Astrocyte (in vitro differentiated cells and primary cell): Measurements from ENCODE around the gene INPP5A. TPM values are rescaled to one million over a fixed set of nuclear protein-coding genes. Genes with fewer than 3 reads are reported as not detected.
A peak's percentile ranks its signal among the peaks of the same experiment; 100 is the strongest.

Experiments used
- DNase-seq: peaks from one replicate; pipeline ENCODE4 v3.0.0-alpha.2; 2010; ENCODE audit warnings: low read depth
- FAIRE-seq: peaks from 2 replicates; lab custom pipeline; 2011; peaks lifted over from hg19 to GRCh38; lab: Jason Lieb, UNC
- H2AFZ ChIP-seq: 2 replicates; pipeline ENCODE4 v1.6.0; 2012; ENCODE audit warnings: low read depth, low read length, inconsistent platforms
- H3K27ac ChIP-seq: 2 replicates; pipeline ENCODE4 v1.5.1; 2011; ENCODE audit warnings: low read depth, low read length, inconsistent platforms
- H3K27me3 ChIP-seq: 2 replicates; pipeline ENCODE4 v1.6.0; 2011; ENCODE audit warnings: low read length, inconsistent platforms; ENCODE audit not compliant: insufficient read depth
- H3K36me3 ChIP-seq: 2 replicates; pipeline ENCODE4 v1.5.1; 2011; ENCODE audit warnings: low read length, inconsistent platforms; ENCODE audit not compliant: insufficient read depth
- H3K4me1 ChIP-seq: 2 replicates; pipeline ENCODE4 v1.5.1; 2011; ENCODE audit warnings: low read length, inconsistent platforms; ENCODE audit not compliant: insufficient read depth
- H3K4me2 ChIP-seq: 2 replicates; pipeline ENCODE4 v1.6.0; 2012; ENCODE audit warnings: low read length, inconsistent platforms
- H3K4me3 ChIP-seq: 2 replicates; pipeline ENCODE4 v1.5.1; 2011; ENCODE audit warnings: low read depth, mild to moderate bottlenecking, low read length, inconsistent platforms; ENCODE audit not compliant: insufficient read depth
- H3K79me2 ChIP-seq: 2 replicates; pipeline ENCODE4 v1.6.0; 2012; ENCODE audit warnings: mild to moderate bottlenecking, low read length, inconsistent platforms; ENCODE audit not compliant: insufficient read depth
- H3K9ac ChIP-seq: 2 replicates; pipeline ENCODE4 v1.6.0; 2012; ENCODE audit warnings: mild to moderate bottlenecking, low read length, inconsistent platforms
- H3K9me3 ChIP-seq: 2 replicates; pipeline ENCODE4 v1.5.1; 2012; ENCODE audit warnings: low read depth, mild to moderate bottlenecking, low read length, inconsistent platforms; ENCODE audit not compliant: insufficient read depth
- H4K20me1 ChIP-seq: 2 replicates; pipeline ENCODE4 v1.6.0; 2012; ENCODE audit warnings: low read length, inconsistent platforms; ENCODE audit not compliant: insufficient read depth
- H3K27ac Mint-ChIP-seq: one replicate; pipeline ENCODE4 v1.8.0; 2021; ENCODE audit warnings: mild to moderate bottlenecking, mixed read lengths; ENCODE audit not compliant: unreplicated experiment
- H3K27me3 Mint-ChIP-seq: one replicate; pipeline ENCODE4 v1.8.0; 2021; ENCODE audit warnings: low read depth, mixed read lengths; ENCODE audit not compliant: unreplicated experiment
- H3K36me3 Mint-ChIP-seq: one replicate; pipeline ENCODE4 v1.8.0; 2021; ENCODE audit warnings: low read depth, mixed read lengths; ENCODE audit not compliant: unreplicated experiment
- H3K4me1 Mint-ChIP-seq: one replicate; pipeline ENCODE4 v1.8.0; 2021; ENCODE audit warnings: low read depth, mixed read lengths; ENCODE audit not compliant: unreplicated experiment
- H3K4me3 Mint-ChIP-seq: one replicate; pipeline ENCODE4 v1.8.0; 2021; ENCODE audit warnings: mild to moderate bottlenecking, moderate library complexity, mixed read lengths; ENCODE audit not compliant: unreplicated experiment
- H3K9me3 Mint-ChIP-seq: one replicate; pipeline ENCODE4 v1.8.0; 2021; ENCODE audit warnings: mild to moderate bottlenecking, mixed read lengths; ENCODE audit not compliant: unreplicated experiment
- CTCF ChIP-seq: IDR thresholded peaks from 2 replicates; pipeline ENCODE4 v1.5.1; 2011; ENCODE audit warnings: low read depth, mild to moderate bottlenecking, inconsistent platforms, low read length, moderate library complexity; ENCODE audit not compliant: insufficient read depth
- EZH2 ChIP-seq: IDR thresholded peaks from 2 replicates; pipeline ENCODE4 v1.6.1; 2012; ENCODE audit warnings: mild to moderate bottlenecking, low read length, inconsistent platforms; ENCODE audit not compliant: insufficient read depth
- total RNA-seq: library from RNA; stranded (reverse); gene quantifications from 2 replicates; pipeline ENCODE4 v1.2.1, GENCODE V29; 2021

Gene INPP5A
- total RNA-seq, 1 donor from 2014 or later = 39.1 TPM

- TF ChIP-seq CTCF (no peak), EZH2 (no peak)
- DNase-seq = no peak
- H3K27ac ChIP-seq = no peak overlapping the region
- H3K27me3 Mint-ChIP-seq = no peaks in the 10 kb centered on the region
- no peaks in the 10 kb centered on the region for H3K27me3 ChIP-seq
- H3K4me3 ChIP-seq = no peak overlapping the region
- H3K36me3 ChIP-seq = no peaks in the 10 kb centered on the region
- no peak overlapping the region for H3K27ac Mint-ChIP-seq
- peak overlapping the region; percentile 22 for H3K4me2 ChIP-seq
- no peak overlapping the region for H2AFZ ChIP-seq
- no peaks in the 10 kb centered on the region for H3K9me3 Mint-ChIP-seq
- H3K4me3 Mint-ChIP-seq = no peak overlapping the region
- FAIRE-seq = no peak
- H3K4me1 ChIP-seq = peaks cover 17% of the 10 kb centered on the region
- H4K20me1 ChIP-seq = peaks cover 89% of the 10 kb centered on the region
- peaks cover 93% of the 10 kb centered on the region for H3K79me2 ChIP-seq
- H3K9me3 ChIP-seq = no peaks in the 10 kb centered on the region
- peaks cover 11% of the 10 kb centered on the region for H3K4me1 Mint-ChIP-seq
- no peak overlapping the region for H3K9ac ChIP-seq
- H3K36me3 Mint-ChIP-seq = peaks cover 4% of the 10 kb centered on the region
These were observed 45.9 kb downstream of the INPP5A start for GRCh38 chr10:132583456-132583855.

GRCh38 chr10:132584081-132584480 is 46.5 kb downstream of the INPP5A start:
- peaks cover 93% of the 10 kb centered on the region for H3K79me2 ChIP-seq
- TF ChIP-seq EZH2 = no peak
- no peak for TF ChIP-seq CTCF
- no peak for FAIRE-seq

More at GRCh38 chr10:132584081-132584480, 46.5 kb downstream of the INPP5A start:
- no peak overlapping the region for H3K4me3 ChIP-seq
- no peaks in the 10 kb centered on the region for H3K9me3 ChIP-seq
- DNase-seq = no peak
- H3K27me3 Mint-ChIP-seq = no peaks in the 10 kb centered on the region
- H3K27ac Mint-ChIP-seq = no peak overlapping the region
- no peak overlapping the region for H3K4me3 Mint-ChIP-seq
- no peaks in the 10 kb centered on the region for H3K9me3 Mint-ChIP-seq
- no peak overlapping the region for H2AFZ ChIP-seq
- H3K4me2 ChIP-seq = peak overlapping the region; percentile 22
- peaks cover 89% of the 10 kb centered on the region for H4K20me1 ChIP-seq
- no peak overlapping the region for H3K9ac ChIP-seq
- no peaks in the 10 kb centered on the region for H3K27me3 ChIP-seq
- H3K4me1 ChIP-seq = peaks cover 23% of the 10 kb centered on the region
- peaks cover 4% of the 10 kb centered on the region for H3K36me3 Mint-ChIP-seq
- H3K36me3 ChIP-seq = no peaks in the 10 kb centered on the region
- no peak overlapping the region for H3K27ac ChIP-seq
- H3K4me1 Mint-ChIP-seq = peaks cover 12% of the 10 kb centered on the region
